K562 (cell line): ENCODE results near the gene DYNC1H1. TPM values are rescaled to one million over a fixed set of nuclear protein-coding genes. Genes with fewer than 3 reads are reported as not detected.

Source experiments
- ATAC-seq: fragments of 200-7000 bp; cut with Tn5 transposase; 3 replicates; pipeline ENCODE4 v1.9.1; 2020; ENCODE audit warnings: moderate library complexity
- BruUV-seq: library from RNA; stranded (reverse); fragments of 400-500 nt; replicated peaks from 2 replicates; lab custom pipeline; 2021; lab: Mats Ljungman, UMichigan
- CTCF ChIA-PET: fragments of 300-600 bp; formaldehyde crosslinking; extraction: SDS; loops from one replicate; lab custom pipeline; 2021; ENCODE audit warnings: low intra/inter-chr PET ratio; lab: Yijun Ruan, JAX
- POLR2A ChIA-PET: fragments of 300-600, 350-650 bp; sonication (Branson Sonifier 250); formaldehyde crosslinking; extraction: SDS; loops from one replicate; lab custom pipeline; 2021; ENCODE audit warnings: antibody characterized with exemption, inconsistent platforms; lab: Yijun Ruan, JAX
- DNase-seq, 4 experiments: peaks; one replicate each; pipeline versions ENCODE4 v3.0.0 to v3.0.0-alpha.2; 2011 to 2018; ENCODE audit warnings: low spot score in 3 of 4, mixed read lengths in 3 of 4; ENCODE audit errors: extremely low read depth in 1 of 4
- FAIRE-seq: peaks from 2 replicates; lab custom pipeline; 2011; peaks lifted over from hg19 to GRCh38; lab: Jason Lieb, UNC
- H2AFZ ChIP-seq: 2 replicates; pipeline ENCODE4 v1.6.0; 2011; ENCODE audit warnings: low read depth, low read length, control low read depth, inconsistent platforms
- H3K27ac ChIP-seq: fragments of 200-600 bp; 3 replicates; pipeline ENCODE4 v1.8.0; 2011; ENCODE audit warnings: low read depth, mild to moderate bottlenecking, control low read depth, inconsistent platforms, low read length, moderate library complexity, mixed read lengths; ENCODE audit errors: extremely low read depth
- H3K27me3 ChIP-seq, 2 experiments: fragments of 300-600 bp in 1 of 2; 2 replicates in 1 of 2; 3 replicates in 1 of 2; pipeline versions ENCODE4 v1.6.0 to v1.8.0; 2011; ENCODE audit warnings: inconsistent platforms in 2 of 2, low read length in 2 of 2, mild to moderate bottlenecking in 1 of 2, mixed read lengths in 1 of 2, moderate library complexity in 1 of 2; ENCODE audit not compliant: control insufficient read depth in 2 of 2, insufficient read depth in 2 of 2
- H3K36me3 ChIP-seq: fragments of 300-600 bp; 3 replicates; pipeline ENCODE4 v1.8.0; 2011; ENCODE audit warnings: mild to moderate bottlenecking, low read length, inconsistent platforms; ENCODE audit not compliant: control insufficient read depth, insufficient read depth
- H3K4me1 ChIP-seq, 2 experiments: fragments of 200-600 bp in 1 of 2; replicated peaks in 1 of 2; 2 replicates in 1 of 2; 3 replicates in 1 of 2; pipeline versions ENCODE4 v1.5.1 to v1.8.0; 2011; ENCODE audit warnings: inconsistent platforms in 2 of 2, low read length in 2 of 2, mild to moderate bottlenecking in 1 of 2, mixed read lengths in 1 of 2, moderate library complexity in 1 of 2; ENCODE audit not compliant: control insufficient read depth in 2 of 2, insufficient read depth in 2 of 2
- H3K4me2 ChIP-seq: 2 replicates; pipeline ENCODE4 v1.6.1; 2011; ENCODE audit warnings: low read length, control low read depth, inconsistent platforms, mixed read lengths; ENCODE audit not compliant: insufficient read depth
- H3K4me3 ChIP-seq: fragments of 200-600 bp; sonication (generic), shearing (Covaris generic); 2 replicates; pipeline ENCODE4 v1.5.1; 2016; ENCODE audit warnings: control low read depth, inconsistent platforms
- H3K79me2 ChIP-seq: fragments of 200-600 bp; 3 replicates; pipeline ENCODE4 v1.8.0; 2011; ENCODE audit warnings: low read length, inconsistent platforms; ENCODE audit not compliant: control insufficient read depth, insufficient read depth
- H3K9ac ChIP-seq, 2 experiments: 2 replicates each; pipeline versions ENCODE4 v1.6.0 to v1.6.1; 2011; ENCODE audit warnings: low read depth in 2 of 2, low read length in 2 of 2, control low read depth in 1 of 2, inconsistent platforms in 1 of 2, mild to moderate bottlenecking in 1 of 2, mixed read lengths in 1 of 2; ENCODE audit not compliant: insufficient read depth in 1 of 2
- H3K9me1 ChIP-seq: one replicate; pipeline ENCODE4 v1.6.0; 2011; ENCODE audit warnings: inconsistent platforms, mild to moderate bottlenecking, low read length, moderate library complexity; ENCODE audit not compliant: control insufficient read depth, insufficient read depth
- H3K9me3 ChIP-seq: replicated peaks from 2 replicates; pipeline ENCODE4 v1.5.1; 2011; ENCODE audit warnings: low read depth, low read length, inconsistent platforms; ENCODE audit not compliant: control insufficient read depth, insufficient read depth
- H4K20me1 ChIP-seq: replicated peaks from 2 replicates; pipeline ENCODE4 v1.6.1; 2011; ENCODE audit warnings: low read length, inconsistent platforms, mixed read lengths; ENCODE audit not compliant: control insufficient read depth, insufficient read depth
- DEAF1 ChIP-seq: fragments of 450-650 bp; formaldehyde crosslinking; IDR thresholded peaks from 2 replicates; pipeline ENCODE4 v1.4.0; 2020; ENCODE audit warnings: mild to moderate bottlenecking, moderate library complexity
- E2F3 ChIP-seq: fragments of 250-450 bp; sonication (Bioruptor Pico); IDR thresholded peaks from 2 replicates; pipeline ENCODE4 v1.4.0; 2020; ENCODE audit warnings: mild to moderate bottlenecking
- JUND ChIP-seq, 2 experiments: IDR thresholded peaks; 2 replicates in 1 of 2; 3 replicates in 1 of 2; pipeline ENCODE4 v1.6.1; 2011; ENCODE audit warnings: borderline replicate concordance in 2 of 2, low read depth in 2 of 2, low read length in 2 of 2, improper control_type of control experiment in 1 of 2, missing biosample characterization in 1 of 2, missing genetic modification characterization in 1 of 2, missing genetic modification reagents in 1 of 2
- KLF6 ChIP-seq: fragments of 250-450 bp; sonication (Bioruptor Pico); IDR thresholded peaks from 2 replicates; pipeline ENCODE4 v1.4.0; 2020; ENCODE audit warnings: mild to moderate bottlenecking, moderate library complexity, borderline replicate concordance
- PBX2 ChIP-seq, 2 experiments: IDR thresholded peaks in 1 of 2; conservative IDR thresholded peaks in 1 of 2; 2 replicates each; pipeline ENCODE4 v1.6.1; 2016; ENCODE audit warnings: low read depth in 2 of 2, mild to moderate bottlenecking in 1 of 2, missing compliant biosample characterization in 1 of 2, missing genetic modification characterization in 1 of 2, moderate library complexity in 1 of 2
- PCBP1 ChIP-seq: fragments of 200-400 bp; formaldehyde crosslinking; IDR thresholded peaks from 2 replicates; pipeline ENCODE4 v1.6.1; 2018; ENCODE audit warnings: mild to moderate bottlenecking, low read depth, low read length; ENCODE audit not compliant: poor library complexity, severe bottlenecking
- RAD21 ChIP-seq, 2 experiments: fragments of 250-450 bp in 1 of 2; fragments of 450-650 bp in 1 of 2; sonication (Bioruptor Pico) in 1 of 2; formaldehyde crosslinking in 1 of 2; IDR thresholded peaks in 1 of 2; conservative IDR thresholded peaks in 1 of 2; 2 replicates each; pipeline versions ENCODE4 v1.4.0 to v1.8.0; 2020 to 2022; ENCODE audit warnings: mild to moderate bottlenecking in 2 of 2, moderate library complexity in 1 of 2
- SFPQ ChIP-seq: fragments of 200-400 bp; formaldehyde crosslinking; IDR thresholded peaks from 2 replicates; pipeline ENCODE4 v1.6.1; 2017; ENCODE audit warnings: mild to moderate bottlenecking, low read depth, low read length, moderate library complexity
- SMAD3 ChIP-seq: fragments of 450-650 bp; formaldehyde crosslinking; conservative IDR thresholded peaks from 2 replicates; pipeline ENCODE4 v1.4.0; 2020; ENCODE audit warnings: mild to moderate bottlenecking
- SRF ChIP-seq, 2 experiments: fragments of 250-450, 450-650 bp in 1 of 2; sonication (Bioruptor Pico) in 1 of 2; sonication (generic) in 1 of 2; formaldehyde crosslinking; IDR thresholded peaks; 2 replicates each; pipeline versions ENCODE4 v1.5.0 to v1.5.1; 2020 to 2022; ENCODE audit warnings: mild to moderate bottlenecking in 1 of 2, missing genetic modification reagents in 1 of 2
- ZNF431 ChIP-seq: sonication (generic); formaldehyde crosslinking; IDR thresholded peaks from 2 replicates; pipeline ENCODE4 v1.8.0; 2022; ENCODE audit warnings: mild to moderate bottlenecking, missing genetic modification reagents
- ZNF586 ChIP-seq: fragments of 450-650 bp; formaldehyde crosslinking; conservative IDR thresholded peaks from 2 replicates; pipeline ENCODE4 v1.4.0; 2020; ENCODE audit warnings: mild to moderate bottlenecking, moderate library complexity
- WGBS: fragments of 100-300 bp; shearing (Covaris generic); methylation state at CpG from one replicate; pipeline ENCODE4 v1.1.6; 2016; ENCODE audit warnings: low coverage, mixed read lengths; ENCODE audit not compliant: insufficient coverage; ENCODE audit errors: missing lambda C conversion rate; 5-methylcytosine and 5-hydroxymethylcytosine counted together
- in situ Hi-C: fragments of 300-500 bp; cut with MboI; formaldehyde crosslinking; loops from 4 replicates; pipeline ENCODE4 v1.15.0; 2018; ENCODE audit warnings: inconsistent platforms, mixed read lengths
- intact Hi-C: fragments of 100-400 bp; cut with micrococcal nuclease; formaldehyde crosslinking; loops from 2 replicates; pipeline ENCODE4 v1.14.2; 2022
- polyA plus RNA-seq, 8 experiments: library from polyadenylated mRNA; depleted of rRNA in 4 of 8; stranded (reverse) in 5 of 8; unstranded in 3 of 8; fragments of >200 nt; fragmentation: Nextera tagmentation in 2 of 8; fragmentation: Illumina TruSeq in 1 of 8; extraction: Ambion mirVana in 2 of 8; extraction: Trizol in 1 of 8; gene quantifications; 2 replicates each; pipeline versions ENCODE4 v1.2.1 to v1.2.3, GENCODE V29; 2011 to 2014; ENCODE audit warnings: inconsistent platforms in 1 of 8, missing spikeins in 1 of 8
- total RNA-seq, 7 experiments: library from RNA; depleted of rRNA in 6 of 7; stranded (reverse); fragments of >200 nt in 6 of 7; fragmentation: Illumina TruSeq in 2 of 7; extraction: Trizol in 2 of 7; gene quantifications; 2 replicates each; pipeline versions ENCODE4 v1.2.1 to v1.2.3, GENCODE V29; 2011 to 2021; ENCODE audit warnings: low replicate concordance in 1 of 7

Gene DYNC1H1
- total and polyA plus RNA-seq, 9 of the 15 experiments (the other 6 are each of a cell fraction or from before 2014, with no cell fraction given) = 31.9 to 335 (median 115) TPM

GRCh38 chr14:102096569-102097188, 132.3 kb downstream of the DYNC1H1 start:
- DNase-seq (peak; percentile 48 to 86 (median 60)), ATAC-seq (peak; percentile 81), FAIRE-seq (peak; percentile 93)
- peaks cover 27 to 31% of the 10 kb centered on the region in 2 experiments for H3K4me1 ChIP-seq
- H3K4me3 ChIP-seq = no peak overlapping the region
- no peaks in the 10 kb centered on the region for H3K9me1 ChIP-seq
- ChIA-PET POLR2A (interaction anchor here (0.5 to 1.6 kb wide), 6 partner anchors 9 to 65 kb away, joined by 3 to 4 read pairs (median 4); no protein-coding TSS in a partner anchor), CTCF (interaction anchor here (0.6 to 2.7 kb wide), 6 partner anchors 34 to 1179 kb away, joined by 3 to 18 read pairs (median 4); no protein-coding TSS in a partner anchor)
- no peaks in the 10 kb centered on the region for H4K20me1 ChIP-seq
- no peaks in the 10 kb centered on the region for H3K79me2 ChIP-seq
- H3K4me2 ChIP-seq = peak overlapping the region; percentile 58
- in situ Hi-C loops (no loop called here), intact Hi-C loops (loop anchor here (1.0 to 5.0 kb wide), 5 partner anchors 33 to 389 kb away; no protein-coding TSS in a partner anchor)
- H3K36me3 ChIP-seq = no peaks in the 10 kb centered on the region
- 17% methylated on average over 10 of the region's 12 CpGs for WGBS
- H3K27ac ChIP-seq = peak overlapping the region; percentile 22; the same call in 1 of the 3 replicates
- no peaks in the 10 kb centered on the region for H3K9me3 ChIP-seq
- peak overlapping the region; percentile 14 to 18; a peak in 1 of 4 replicates for H3K9ac ChIP-seq
- H3K27me3 ChIP-seq = no peaks in the 10 kb centered on the region
- no TSS peak for BruUV-seq
- peak overlapping the region; percentile 92 for H2AFZ ChIP-seq
- TF ChIP-seq RAD21 (CRISPR knock-in tag; conservative IDR thresholded peaks at IDR 0.05 in 1 of 2, IDR thresholded peaks at IDR 0.05 in 1 of 2) (peak; percentile 75 to 84), E2F3 (CRISPR knock-in tag) (no peak), ZNF586 (no peak), PBX2 (CRISPR knock-in tag; IDR thresholded peaks at IDR 0.05; ENCODE audit: low read depth) (no peak), PBX2 (tag; conservative IDR thresholded peaks at IDR 0.05; ENCODE audit: low read depth) (no peak), SMAD3 (CRISPR knock-in tag) (no peak), ZNF431 (CRISPR knock-in tag) (no peak), JUND (IDR thresholded peaks at IDR 0.05; ENCODE audit: borderline replicate concordance, low read depth, low read length) (no peak), JUND (tag; IDR thresholded peaks at IDR 0.05; ENCODE audit: borderline replicate concordance, low read depth, low read length) (no peak), DEAF1 (CRISPR knock-in tag) (peak; percentile 56), KLF6 (no peak), SFPQ (no peak), PCBP1 (no peak), SRF (CRISPR knock-in tag; IDR thresholded peaks at IDR 0.05) (0 out of 4 replicates have a peak, but pooled peaks of 1 of the 2 experiments have one; percentile 26)
